H1 (cell line): ENCODE measurements around the gene LRRC72. TPM values are rescaled to one million over a fixed set of nuclear protein-coding genes. Genes with fewer than 3 reads are reported as not detected.

Experiments
- ATF2 ChIP-seq: IDR thresholded peaks from 2 replicates; pipeline ENCODE4 v1.6.1; 2012; ENCODE audit warnings: low read length, inconsistent platforms
- JUND ChIP-seq: IDR thresholded peaks from 2 replicates; pipeline ENCODE4 v1.6.1; 2011; ENCODE audit warnings: mild to moderate bottlenecking, improper control_type of control experiment, low read length
- KDM5A ChIP-seq: fragments of 200-600 bp; IDR thresholded peaks from 2 replicates; pipeline ENCODE4 v1.7.1; 2012; ENCODE audit warnings: mild to moderate bottlenecking, low read length, inconsistent platforms, mixed read lengths
- MAFK ChIP-seq: IDR thresholded peaks from 2 replicates; pipeline ENCODE4 v1.6.1; 2012; ENCODE audit warnings: low read depth, mild to moderate bottlenecking, improper control_type of control experiment, low read length
- RFX5 ChIP-seq: IDR thresholded peaks from 2 replicates; pipeline ENCODE4 v1.6.1; 2011; ENCODE audit warnings: low read depth, low read length, improper control_type of control experiment, borderline replicate concordance
- SIRT6 ChIP-seq: IDR thresholded peaks from one replicate; pipeline ENCODE4 v1.7.1; 2012; ENCODE audit warnings: low read length, inconsistent platforms
- polyA plus RNA-seq, 7 experiments: library from polyadenylated mRNA; depleted of rRNA in 3 of 7; stranded (reverse) in 5 of 7; unstranded in 2 of 7; fragments of >200 nt in 5 of 7; fragments of 200-250 nt in 2 of 7; gene quantifications; 1 replicate in 5 of 7; 2 replicates in 1 of 7; 4 replicates in 1 of 7; pipeline versions ENCODE4 v1.2.1 to v1.2.3, GENCODE V29; 2011 to 2013; ENCODE audit warnings: missing spikeins in 2 of 7, mixed read lengths in 2 of 7
- total RNA-seq: library from RNA; stranded (reverse); fragmentation: NEBNext Ultra II Directional; extraction: Animal tissue kit (Norgen Biotek cat#: 25700); gene quantifications from 2 replicates; pipeline ENCODE4 v1.2.1, GENCODE V29; 2021
- TF ChIP-seq, protein P1 (sequence below): fragments of 300-600 bp; sonication (generic); IDR thresholded peaks from 2 replicates; pipeline ENCODE4 v1.7.1; 2012; ENCODE audit warnings: low read length, moderate library complexity, mild to moderate bottlenecking, inconsistent platforms; ENCODE audit not compliant: insufficient replicate concordance
- TF ChIP-seq, protein P2 (sequence below), 3 experiments: IDR thresholded peaks; 1 replicate in 2 of 3; 2 replicates in 1 of 3; pipeline versions ENCODE4 v1.5.1 to v1.6.1; 2011; ENCODE audit warnings: low read length in 3 of 3, mild to moderate bottlenecking in 3 of 3, inconsistent platforms in 2 of 3, low read depth in 1 of 3, moderate library complexity in 1 of 3; ENCODE audit not compliant: insufficient read depth in 1 of 3; ENCODE audit errors: control extremely low read depth in 1 of 3

Gene LRRC72
- total and polyA plus RNA-seq, 2 of the 8 experiments (the other 6 are each of a cell fraction or from before 2014, with no cell fraction given): not detected

- TF ChIP-seq, protein P1, sequence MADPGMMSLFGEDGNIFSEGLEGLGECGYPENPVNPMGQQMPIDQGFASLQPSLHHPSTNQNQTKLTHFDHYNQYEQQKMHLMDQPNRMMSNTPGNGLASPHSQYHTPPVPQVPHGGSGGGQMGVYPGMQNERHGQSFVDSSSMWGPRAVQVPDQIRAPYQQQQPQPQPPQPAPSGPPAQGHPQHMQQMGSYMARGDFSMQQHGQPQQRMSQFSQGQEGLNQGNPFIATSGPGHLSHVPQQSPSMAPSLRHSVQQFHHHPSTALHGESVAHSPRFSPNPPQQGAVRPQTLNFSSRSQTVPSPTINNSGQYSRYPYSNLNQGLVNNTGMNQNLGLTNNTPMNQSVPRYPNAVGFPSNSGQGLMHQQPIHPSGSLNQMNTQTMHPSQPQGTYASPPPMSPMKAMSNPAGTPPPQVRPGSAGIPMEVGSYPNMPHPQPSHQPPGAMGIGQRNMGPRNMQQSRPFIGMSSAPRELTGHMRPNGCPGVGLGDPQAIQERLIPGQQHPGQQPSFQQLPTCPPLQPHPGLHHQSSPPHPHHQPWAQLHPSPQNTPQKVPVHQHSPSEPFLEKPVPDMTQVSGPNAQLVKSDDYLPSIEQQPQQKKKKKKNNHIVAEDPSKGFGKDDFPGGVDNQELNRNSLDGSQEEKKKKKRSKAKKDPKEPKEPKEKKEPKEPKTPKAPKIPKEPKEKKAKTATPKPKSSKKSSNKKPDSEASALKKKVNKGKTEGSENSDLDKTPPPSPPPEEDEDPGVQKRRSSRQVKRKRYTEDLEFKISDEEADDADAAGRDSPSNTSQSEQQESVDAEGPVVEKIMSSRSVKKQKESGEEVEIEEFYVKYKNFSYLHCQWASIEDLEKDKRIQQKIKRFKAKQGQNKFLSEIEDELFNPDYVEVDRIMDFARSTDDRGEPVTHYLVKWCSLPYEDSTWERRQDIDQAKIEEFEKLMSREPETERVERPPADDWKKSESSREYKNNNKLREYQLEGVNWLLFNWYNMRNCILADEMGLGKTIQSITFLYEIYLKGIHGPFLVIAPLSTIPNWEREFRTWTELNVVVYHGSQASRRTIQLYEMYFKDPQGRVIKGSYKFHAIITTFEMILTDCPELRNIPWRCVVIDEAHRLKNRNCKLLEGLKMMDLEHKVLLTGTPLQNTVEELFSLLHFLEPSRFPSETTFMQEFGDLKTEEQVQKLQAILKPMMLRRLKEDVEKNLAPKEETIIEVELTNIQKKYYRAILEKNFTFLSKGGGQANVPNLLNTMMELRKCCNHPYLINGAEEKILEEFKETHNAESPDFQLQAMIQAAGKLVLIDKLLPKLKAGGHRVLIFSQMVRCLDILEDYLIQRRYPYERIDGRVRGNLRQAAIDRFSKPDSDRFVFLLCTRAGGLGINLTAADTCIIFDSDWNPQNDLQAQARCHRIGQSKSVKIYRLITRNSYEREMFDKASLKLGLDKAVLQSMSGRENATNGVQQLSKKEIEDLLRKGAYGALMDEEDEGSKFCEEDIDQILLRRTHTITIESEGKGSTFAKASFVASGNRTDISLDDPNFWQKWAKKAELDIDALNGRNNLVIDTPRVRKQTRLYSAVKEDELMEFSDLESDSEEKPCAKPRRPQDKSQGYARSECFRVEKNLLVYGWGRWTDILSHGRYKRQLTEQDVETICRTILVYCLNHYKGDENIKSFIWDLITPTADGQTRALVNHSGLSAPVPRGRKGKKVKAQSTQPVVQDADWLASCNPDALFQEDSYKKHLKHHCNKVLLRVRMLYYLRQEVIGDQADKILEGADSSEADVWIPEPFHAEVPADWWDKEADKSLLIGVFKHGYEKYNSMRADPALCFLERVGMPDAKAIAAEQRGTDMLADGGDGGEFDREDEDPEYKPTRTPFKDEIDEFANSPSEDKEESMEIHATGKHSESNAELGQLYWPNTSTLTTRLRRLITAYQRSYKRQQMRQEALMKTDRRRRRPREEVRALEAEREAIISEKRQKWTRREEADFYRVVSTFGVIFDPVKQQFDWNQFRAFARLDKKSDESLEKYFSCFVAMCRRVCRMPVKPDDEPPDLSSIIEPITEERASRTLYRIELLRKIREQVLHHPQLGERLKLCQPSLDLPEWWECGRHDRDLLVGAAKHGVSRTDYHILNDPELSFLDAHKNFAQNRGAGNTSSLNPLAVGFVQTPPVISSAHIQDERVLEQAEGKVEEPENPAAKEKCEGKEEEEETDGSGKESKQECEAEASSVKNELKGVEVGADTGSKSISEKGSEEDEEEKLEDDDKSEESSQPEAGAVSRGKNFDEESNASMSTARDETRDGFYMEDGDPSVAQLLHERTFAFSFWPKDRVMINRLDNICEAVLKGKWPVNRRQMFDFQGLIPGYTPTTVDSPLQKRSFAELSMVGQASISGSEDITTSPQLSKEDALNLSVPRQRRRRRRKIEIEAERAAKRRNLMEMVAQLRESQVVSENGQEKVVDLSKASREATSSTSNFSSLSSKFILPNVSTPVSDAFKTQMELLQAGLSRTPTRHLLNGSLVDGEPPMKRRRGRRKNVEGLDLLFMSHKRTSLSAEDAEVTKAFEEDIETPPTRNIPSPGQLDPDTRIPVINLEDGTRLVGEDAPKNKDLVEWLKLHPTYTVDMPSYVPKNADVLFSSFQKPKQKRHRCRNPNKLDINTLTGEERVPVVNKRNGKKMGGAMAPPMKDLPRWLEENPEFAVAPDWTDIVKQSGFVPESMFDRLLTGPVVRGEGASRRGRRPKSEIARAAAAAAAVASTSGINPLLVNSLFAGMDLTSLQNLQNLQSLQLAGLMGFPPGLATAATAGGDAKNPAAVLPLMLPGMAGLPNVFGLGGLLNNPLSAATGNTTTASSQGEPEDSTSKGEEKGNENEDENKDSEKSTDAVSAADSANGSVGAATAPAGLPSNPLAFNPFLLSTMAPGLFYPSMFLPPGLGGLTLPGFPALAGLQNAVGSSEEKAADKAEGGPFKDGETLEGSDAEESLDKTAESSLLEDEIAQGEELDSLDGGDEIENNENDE: no peak
- TF ChIP-seq, protein P2, sequence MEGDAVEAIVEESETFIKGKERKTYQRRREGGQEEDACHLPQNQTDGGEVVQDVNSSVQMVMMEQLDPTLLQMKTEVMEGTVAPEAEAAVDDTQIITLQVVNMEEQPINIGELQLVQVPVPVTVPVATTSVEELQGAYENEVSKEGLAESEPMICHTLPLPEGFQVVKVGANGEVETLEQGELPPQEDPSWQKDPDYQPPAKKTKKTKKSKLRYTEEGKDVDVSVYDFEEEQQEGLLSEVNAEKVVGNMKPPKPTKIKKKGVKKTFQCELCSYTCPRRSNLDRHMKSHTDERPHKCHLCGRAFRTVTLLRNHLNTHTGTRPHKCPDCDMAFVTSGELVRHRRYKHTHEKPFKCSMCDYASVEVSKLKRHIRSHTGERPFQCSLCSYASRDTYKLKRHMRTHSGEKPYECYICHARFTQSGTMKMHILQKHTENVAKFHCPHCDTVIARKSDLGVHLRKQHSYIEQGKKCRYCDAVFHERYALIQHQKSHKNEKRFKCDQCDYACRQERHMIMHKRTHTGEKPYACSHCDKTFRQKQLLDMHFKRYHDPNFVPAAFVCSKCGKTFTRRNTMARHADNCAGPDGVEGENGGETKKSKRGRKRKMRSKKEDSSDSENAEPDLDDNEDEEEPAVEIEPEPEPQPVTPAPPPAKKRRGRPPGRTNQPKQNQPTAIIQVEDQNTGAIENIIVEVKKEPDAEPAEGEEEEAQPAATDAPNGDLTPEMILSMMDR (IDR thresholded peaks at IDR 0.05; ENCODE audit: control extremely low read depth in 1 of 3, insufficient read depth in 1 of 3, low read depth in 1 of 3, low read length in 3 of 3): no peak
- TF ChIP-seq RFX5 (no peak), MAFK (no peak), KDM5A (no peak), SIRT6 (no peak), JUND (no peak), ATF2 (no peak)
These were observed 65.8 kb downstream of the LRRC72 start (continued) for GRCh38 chr7:16592395-16592794.
